Medulla oblongata (tissue), 1 donor: ENCODE results near the gene SLC39A7.

Experiments
- DNase-seq: peaks from one replicate; pipeline ENCODE4 v3.0.0-alpha.2; 2015; ENCODE audit errors: extremely low spot score

SLC39A7 gene

DNA sequence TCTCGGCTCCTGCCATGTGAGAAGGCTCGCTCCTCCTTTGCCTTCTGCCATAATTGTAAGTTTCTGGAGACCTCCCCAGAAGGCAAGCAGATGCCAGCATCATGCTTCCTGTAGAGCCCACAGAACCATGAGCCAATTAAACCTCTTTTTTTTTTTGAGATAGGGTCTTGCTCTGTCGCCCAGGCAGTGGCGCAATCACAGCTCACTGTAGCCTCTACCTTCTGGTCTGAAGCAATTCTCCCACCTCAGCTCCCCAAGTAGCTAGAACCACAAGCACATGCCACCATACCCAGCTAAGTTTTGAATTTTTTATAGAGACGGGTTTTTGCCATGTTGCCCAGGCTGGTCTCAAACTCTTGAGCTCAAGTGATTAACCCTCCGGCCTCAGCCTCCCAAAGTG, 36.2 kb downstream of the SLC39A7 start:
- DNase-seq = no peak

DNA sequence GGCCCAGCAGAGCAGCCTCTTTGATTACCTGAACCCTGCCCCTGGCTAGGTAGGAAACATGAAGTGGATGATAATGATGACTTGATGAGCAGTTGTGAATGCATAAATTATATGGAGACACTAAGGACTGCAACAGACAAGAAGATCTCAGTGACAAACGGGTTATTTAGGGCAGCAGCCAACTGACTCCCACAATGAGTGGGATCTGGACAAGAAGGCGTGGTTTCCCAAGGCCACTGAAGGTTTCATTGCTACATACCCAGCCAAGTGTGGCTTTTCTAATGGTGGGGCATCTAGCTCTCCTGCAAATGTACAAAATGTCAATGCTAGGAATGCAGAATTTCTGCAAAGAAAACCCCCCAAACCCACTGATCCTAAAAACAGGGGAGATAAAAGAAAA, 37.1 kb downstream of the SLC39A7 start:
- DNase-seq = no peak

- DNase-seq = no peak
These were observed 41.3 kb downstream of the SLC39A7 start for GRCh38 chr6:33241968-33242367.

DNA sequence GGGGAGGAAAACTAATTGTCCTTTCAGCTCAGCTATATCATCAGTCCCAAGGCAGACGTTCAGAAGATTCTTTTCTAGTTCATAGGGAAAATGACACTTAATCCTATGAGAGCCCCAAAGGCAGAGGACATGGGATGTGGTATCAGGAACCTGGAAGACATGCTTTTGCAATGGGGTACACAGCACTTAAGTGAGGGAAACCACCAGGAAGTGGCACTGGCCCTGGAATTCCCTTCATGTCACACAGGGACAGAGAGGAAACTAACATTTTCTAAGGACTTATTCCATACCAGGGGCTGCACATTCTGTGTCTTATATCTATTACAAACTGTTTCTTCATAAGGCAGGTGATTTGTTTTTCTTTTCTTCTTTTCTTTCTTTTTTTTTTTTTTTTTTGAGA, 42.8 kb downstream of the SLC39A7 start:
- no peak for DNase-seq

DNA sequence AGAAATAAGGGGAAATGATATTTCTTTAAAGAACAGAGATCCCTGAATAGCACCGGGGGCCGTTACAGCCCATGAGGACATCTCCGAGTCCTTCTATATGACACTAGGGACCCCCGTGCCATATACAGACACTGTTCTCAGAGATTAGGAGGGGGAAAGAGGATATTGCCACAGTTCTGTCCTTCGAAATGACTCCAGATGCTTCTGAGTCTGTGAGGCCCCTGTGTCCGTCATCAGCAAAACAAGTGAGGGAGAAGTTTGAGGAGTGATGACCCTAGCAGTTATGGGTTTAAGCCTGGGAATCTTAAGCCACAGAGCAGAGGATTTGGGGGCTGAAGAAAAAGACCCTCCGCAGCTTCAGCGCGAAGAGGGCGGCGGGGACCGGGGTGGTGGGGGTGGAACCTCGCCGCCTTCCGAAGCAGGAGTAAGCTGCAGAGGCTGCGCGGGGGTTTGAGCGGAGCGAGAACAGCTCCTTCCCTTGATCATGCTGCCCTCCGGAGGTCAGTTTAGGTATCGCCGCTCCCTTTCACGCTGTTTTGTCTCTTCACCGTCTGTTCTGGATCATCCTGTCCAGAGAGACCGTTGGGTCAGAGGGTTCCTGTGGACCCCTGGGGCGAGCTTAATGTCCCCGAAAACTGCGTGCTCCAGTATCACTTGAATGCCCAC, 47.4 kb downstream of the SLC39A7 start:
- DNase-seq = peak; percentile 96

DNA sequence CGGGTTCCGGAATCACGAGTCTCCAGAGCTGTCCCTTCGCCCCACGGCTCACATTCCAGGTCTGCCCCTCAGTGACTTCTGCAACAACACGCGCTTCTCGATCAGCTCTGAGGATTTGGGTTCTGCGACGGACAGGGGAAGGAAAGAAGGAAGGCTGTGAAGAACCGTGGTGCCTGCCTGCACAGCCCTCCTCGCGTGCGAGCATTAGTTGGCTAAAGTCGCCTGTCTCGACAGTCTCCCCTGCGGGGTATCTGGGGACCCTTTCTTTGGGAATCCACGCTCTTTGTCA, 47.9 kb downstream of the SLC39A7 start:
- DNase-seq = no peak

GRCh38 chr6:33248932-33249731, 48.5 kb downstream of the SLC39A7 start:
- DNase-seq = peak; percentile 100

- DNase-seq = no peak
These were observed 49.3 kb downstream of the SLC39A7 start for GRCh38 chr6:33249732-33250630.

GRCh38 chr6:33250731-33251130, 50.1 kb downstream of the SLC39A7 start:
- DNase-seq = no peak

GRCh38 chr6:33251395-33252012, 50.8 kb downstream of the SLC39A7 start:
- DNase-seq = no peak

- DNase-seq = no peak
These were observed 52.1 kb downstream of the SLC39A7 start for GRCh38 chr6:33252759-33253158.
